ENCODE results near the gene KCNH8.
"Not testable (repeated sequence)": the region's sequence is repeated elsewhere in the genome, so short reads cannot be mapped to it uniquely, and the experiment has no call there.

KCNH8 gene

GRCh38 chr3:19147905-19148767, at the start of gene KCNH8:
KCNH8 (plus strand) TSS chr3:19148510; CDS start chr3:19148720, 210 bp downstream.
- no peak within 1 kb of the TSS for H3K4me3 ChIP-seq (ENCODE audit: low read depth, low read length)
- no peak for DNase-seq (ENCODE audit: low read depth)
- TF ChIP-seq POLR2A (IDR thresholded peaks at IDR 0.05; ENCODE audit: extremely low read depth, insufficient read length) (no peak), CTCF (IDR thresholded peaks at IDR 0.05; ENCODE audit: low read depth, low read length) (no peak), MYC (IDR thresholded peaks at IDR 0.05; ENCODE audit: low read depth, low read length) (no peak), MAX (IDR thresholded peaks at IDR 0.05; ENCODE audit: low read depth, low read length) (no peak)

- DNase-seq (ENCODE audit: low read depth); H3K4me3 ChIP-seq (ENCODE audit: low read depth, low read length): not testable (repeated sequence)
Observed at GRCh38 chr3:19102654-19103290, 45.5 kb upstream of the KCNH8 start.

GRCh38 chr3:19103510-19103909, 44.8 kb upstream of the KCNH8 start:
- no peak for DNase-seq (ENCODE audit: low read depth)
- no peak overlapping the region for H3K4me3 ChIP-seq (ENCODE audit: low read depth, low read length)
- TF ChIP-seq POLR2A (IDR thresholded peaks at IDR 0.05; ENCODE audit: extremely low read depth, insufficient read length), result no peak
- no peak for TF ChIP-seq CTCF (IDR thresholded peaks at IDR 0.05; ENCODE audit: low read depth, low read length)
- TF ChIP-seq MYC (IDR thresholded peaks at IDR 0.05; ENCODE audit: low read depth, low read length), result no peak
- no peak for TF ChIP-seq MAX (IDR thresholded peaks at IDR 0.05; ENCODE audit: low read depth, low read length)

- no peak overlapping the region for H3K4me3 ChIP-seq (ENCODE audit: low read depth, low read length)
- DNase-seq (ENCODE audit: low read depth), result no peak
- TF ChIP-seq CTCF (IDR thresholded peaks at IDR 0.05; ENCODE audit: low read depth, low read length) (no peak), MYC (IDR thresholded peaks at IDR 0.05; ENCODE audit: low read depth, low read length) (no peak), MAX (IDR thresholded peaks at IDR 0.05; ENCODE audit: low read depth, low read length) (no peak), POLR2A (IDR thresholded peaks at IDR 0.05; ENCODE audit: extremely low read depth, insufficient read length) (no peak)
Observed at GRCh38 chr3:19104459-19104858, 43.9 kb upstream of the KCNH8 start.

GRCh38 chr3:19105826-19106225, 42.5 kb upstream of the KCNH8 start:
- TF ChIP-seq POLR2A (IDR thresholded peaks at IDR 0.05; ENCODE audit: extremely low read depth, insufficient read length) (no peak), CTCF (IDR thresholded peaks at IDR 0.05; ENCODE audit: low read depth, low read length) (no peak), MYC (IDR thresholded peaks at IDR 0.05; ENCODE audit: low read depth, low read length) (no peak), MAX (IDR thresholded peaks at IDR 0.05; ENCODE audit: low read depth, low read length) (no peak)
- peak; percentile 3 for DNase-seq (ENCODE audit: low read depth)
- no peak overlapping the region for H3K4me3 ChIP-seq (ENCODE audit: low read depth, low read length)

- no peak overlapping the region for H3K4me3 ChIP-seq (ENCODE audit: low read depth, low read length)
- DNase-seq (ENCODE audit: low read depth), result no peak
- TF ChIP-seq POLR2A (IDR thresholded peaks at IDR 0.05; ENCODE audit: extremely low read depth, insufficient read length), result no peak
- TF ChIP-seq MYC (IDR thresholded peaks at IDR 0.05; ENCODE audit: low read depth, low read length), result no peak
- TF ChIP-seq CTCF (IDR thresholded peaks at IDR 0.05; ENCODE audit: low read depth, low read length), result no peak
- TF ChIP-seq MAX (IDR thresholded peaks at IDR 0.05; ENCODE audit: low read depth, low read length), result no peak
Observed at GRCh38 chr3:19106307-19106706, 42.0 kb upstream of the KCNH8 start.
